DND-41 (cell line): Measurements from ENCODE around the gene PDXK.

Experiments
- EZH2 ChIP-seq: IDR thresholded peaks from 3 replicates; pipeline ENCODE4 v1.6.1; 2012; ENCODE audit warnings: borderline replicate concordance, low read depth, mild to moderate bottlenecking, moderate library complexity, low read length, inconsistent platforms; ENCODE audit not compliant: severe bottlenecking
- TF ChIP-seq, protein P1 (sequence below): IDR thresholded peaks from 2 replicates; pipeline ENCODE4 v1.5.1; 2012; ENCODE audit warnings: borderline replicate concordance, low read length, moderate library complexity, mild to moderate bottlenecking; ENCODE audit not compliant: poor library complexity, severe bottlenecking; ENCODE audit errors: extremely low read depth

DNA sequence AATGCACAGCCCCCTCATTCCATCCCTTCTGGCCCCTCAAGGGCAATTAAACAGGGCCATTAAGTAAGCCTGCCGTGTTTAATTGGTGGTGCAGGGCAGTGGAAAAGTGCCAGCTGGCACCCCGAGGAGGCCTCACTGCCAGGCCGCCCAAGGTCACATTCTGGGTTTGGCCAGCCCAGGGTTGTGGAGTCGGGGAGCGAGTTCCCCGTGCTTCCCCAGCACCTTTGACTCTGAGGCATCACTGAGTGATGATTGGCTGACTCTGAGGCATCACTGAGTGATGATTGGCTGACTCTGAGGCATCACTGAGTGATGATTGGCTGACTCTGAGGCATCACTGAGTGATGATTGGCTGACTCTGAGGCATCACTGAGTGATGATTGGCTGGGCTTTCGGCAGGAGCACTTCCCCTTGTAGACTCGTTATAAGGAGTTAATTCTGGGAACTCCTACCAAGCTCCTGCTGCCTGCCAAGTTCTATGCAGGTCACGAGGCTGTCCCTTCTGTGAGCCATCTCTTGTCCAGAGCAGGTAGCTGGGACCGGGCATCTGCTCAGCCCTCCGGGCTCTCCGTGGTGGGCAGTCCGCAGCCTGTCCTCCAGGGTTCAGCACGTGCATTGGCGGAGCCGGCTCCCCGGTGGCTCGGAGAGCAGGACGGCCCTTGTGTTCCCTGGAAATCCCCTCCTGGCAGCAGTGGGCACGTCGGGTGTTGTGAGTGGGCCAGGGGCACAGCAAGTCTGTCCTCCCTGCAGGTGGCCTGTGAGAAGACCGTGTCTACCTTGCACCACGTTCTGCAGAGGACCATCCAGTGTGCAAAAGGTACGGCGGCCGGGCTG is 36.2 kb downstream of the PDXK start:
- TF ChIP-seq, protein P1, sequence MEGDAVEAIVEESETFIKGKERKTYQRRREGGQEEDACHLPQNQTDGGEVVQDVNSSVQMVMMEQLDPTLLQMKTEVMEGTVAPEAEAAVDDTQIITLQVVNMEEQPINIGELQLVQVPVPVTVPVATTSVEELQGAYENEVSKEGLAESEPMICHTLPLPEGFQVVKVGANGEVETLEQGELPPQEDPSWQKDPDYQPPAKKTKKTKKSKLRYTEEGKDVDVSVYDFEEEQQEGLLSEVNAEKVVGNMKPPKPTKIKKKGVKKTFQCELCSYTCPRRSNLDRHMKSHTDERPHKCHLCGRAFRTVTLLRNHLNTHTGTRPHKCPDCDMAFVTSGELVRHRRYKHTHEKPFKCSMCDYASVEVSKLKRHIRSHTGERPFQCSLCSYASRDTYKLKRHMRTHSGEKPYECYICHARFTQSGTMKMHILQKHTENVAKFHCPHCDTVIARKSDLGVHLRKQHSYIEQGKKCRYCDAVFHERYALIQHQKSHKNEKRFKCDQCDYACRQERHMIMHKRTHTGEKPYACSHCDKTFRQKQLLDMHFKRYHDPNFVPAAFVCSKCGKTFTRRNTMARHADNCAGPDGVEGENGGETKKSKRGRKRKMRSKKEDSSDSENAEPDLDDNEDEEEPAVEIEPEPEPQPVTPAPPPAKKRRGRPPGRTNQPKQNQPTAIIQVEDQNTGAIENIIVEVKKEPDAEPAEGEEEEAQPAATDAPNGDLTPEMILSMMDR, result no peak
- no peak for TF ChIP-seq EZH2
